Naive B cell (primary cell): ENCODE results near the gene GREM2. TPM values are rescaled to one million over a fixed set of nuclear protein-coding genes. Genes with fewer than 3 reads are reported as not detected.

Experiments
- ATAC-seq, 2 donors: fragments of 150-1000 bp; cut with Tn5 transposase; 2 replicates each; pipeline ENCODE4 v1.10.0; 2021; ENCODE audit warnings: low read depth in 2 of 2, mild to moderate bottlenecking in 2 of 2, moderate library complexity in 2 of 2
- DNase-seq: peaks from one replicate; pipeline ENCODE4 v3.0.0; 2022
- H3K27ac Mint-ChIP-seq, 6 donors: one replicate each; pipeline ENCODE4 v1.8.0; 2020 to 2022; ENCODE audit warnings: mild to moderate bottlenecking in 6 of 6, mixed read lengths in 6 of 6, moderate library complexity in 5 of 6, inconsistent platforms in 2 of 6
- H3K27me3 Mint-ChIP-seq, 3 donors: one replicate each; pipeline ENCODE4 v1.8.0; 2021 to 2022; ENCODE audit warnings: mixed read lengths in 3 of 3, mild to moderate bottlenecking in 1 of 3
- H3K36me3 Mint-ChIP-seq, 2 donors: one replicate each; pipeline ENCODE4 v1.8.0; 2020 to 2022; ENCODE audit warnings: mixed read lengths in 2 of 2, inconsistent platforms in 1 of 2, mild to moderate bottlenecking in 1 of 2
- H3K4me1 Mint-ChIP-seq, 3 donors: one replicate each; pipeline ENCODE4 v1.8.0; 2020 to 2022; ENCODE audit warnings: mixed read lengths in 3 of 3, inconsistent platforms in 1 of 3, mild to moderate bottlenecking in 1 of 3, moderate library complexity in 1 of 3
- H3K4me3 Mint-ChIP-seq, 8 donors: one replicate each; pipeline ENCODE4 v1.8.0; 2020 to 2022; ENCODE audit warnings: mild to moderate bottlenecking in 8 of 8, mixed read lengths in 8 of 8, moderate library complexity in 8 of 8, inconsistent platforms in 2 of 8
- H3K9me3 Mint-ChIP-seq, 7 donors: one replicate each; pipeline ENCODE4 v1.8.0; 2020 to 2022; ENCODE audit warnings: mixed read lengths in 7 of 7, mild to moderate bottlenecking in 5 of 7, inconsistent platforms in 2 of 7, moderate library complexity in 1 of 7
- polyA plus RNA-seq, 6 donors: library from polyadenylated mRNA; unstranded; fragments of 300-500 nt; fragmentation: Illumina TruSeq; gene quantifications; one replicate each; pipeline ENCODE4 v1.2.3, GENCODE V29; 2021; ENCODE audit warnings: low read depth in 6 of 6

Gene GREM2
- polyA plus RNA-seq, 6 donors from 2014 or later: not detected

- ATAC-seq (no peak), DNase-seq (no peak)
- H3K9me3 Mint-ChIP-seq: no peaks in the 10 kb centered on the region
- H3K27ac Mint-ChIP-seq: no peak overlapping the region
- H3K4me3 Mint-ChIP-seq: no peak overlapping the region
- peaks cover 0 to 3% (median 0%) of the 10 kb centered on the region in 3 donors for H3K4me1 Mint-ChIP-seq
- H3K36me3 Mint-ChIP-seq: no peaks in the 10 kb centered on the region
- no peaks in the 10 kb centered on the region for H3K27me3 Mint-ChIP-seq
These were observed 143.3 kb downstream of the GREM2 start for GRCh38 chr1:240468656-240469055.

DNA sequence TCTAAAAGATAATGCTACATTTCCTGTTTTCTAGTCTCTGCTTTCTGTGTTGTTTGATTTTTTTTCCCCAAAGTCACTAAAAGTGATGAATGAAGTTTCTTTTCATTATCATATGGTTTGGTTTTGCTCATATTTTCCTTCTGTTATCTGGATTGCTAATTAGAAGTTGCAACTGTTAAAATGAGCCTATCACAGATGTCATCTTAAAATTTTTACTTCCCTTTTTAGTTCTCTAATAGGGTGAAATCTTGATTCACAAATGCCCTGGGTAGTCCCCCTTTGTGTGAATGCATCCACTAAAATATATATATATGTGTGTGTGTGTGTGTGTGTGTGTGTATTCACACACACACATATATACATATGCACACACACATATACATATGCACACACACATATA lies 144.1 kb downstream of the GREM2 start:
- Mint-ChIP-seq H3K4me3 (no peak overlapping the region), H3K9me3 (no peaks in the 10 kb centered on the region), H3K4me1 (peaks cover 0 to 3% (median 0%) of the 10 kb centered on the region in 3 donors), H3K27me3 (no peaks in the 10 kb centered on the region), H3K27ac (no peak overlapping the region), H3K36me3 (no peaks in the 10 kb centered on the region)
- DNase-seq (no peak), ATAC-seq (no peak)

DNA sequence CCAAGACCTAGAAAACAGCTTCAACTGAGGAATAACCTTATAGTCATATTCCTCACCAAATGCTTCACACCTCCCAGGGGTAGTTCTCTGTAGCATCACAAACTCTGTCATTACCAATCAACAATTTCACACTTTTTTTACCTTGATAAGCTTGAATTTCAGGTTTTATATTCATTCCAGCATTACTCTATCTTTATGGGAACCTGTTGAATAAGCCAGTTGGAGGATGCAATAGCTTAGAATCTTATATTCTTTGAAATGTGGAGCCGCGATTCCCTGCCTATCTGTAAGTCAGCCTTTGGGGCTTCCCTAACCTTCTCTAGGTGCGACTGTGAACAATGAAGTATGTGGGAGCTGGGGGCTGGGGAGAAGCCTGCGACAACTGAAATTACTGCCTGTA lies 145.4 kb downstream of the GREM2 start:
- no peaks in the 10 kb centered on the region for H3K27me3 Mint-ChIP-seq
- no peak overlapping the region for H3K27ac Mint-ChIP-seq
- H3K9me3 Mint-ChIP-seq: no peaks in the 10 kb centered on the region
- DNase-seq (no peak), ATAC-seq (no peak)
- peaks cover 0 to 3% (median 0%) of the 10 kb centered on the region in 3 donors for H3K4me1 Mint-ChIP-seq
- no peaks in the 10 kb centered on the region for H3K36me3 Mint-ChIP-seq
- H3K4me3 Mint-ChIP-seq: no peak overlapping the region

DNA sequence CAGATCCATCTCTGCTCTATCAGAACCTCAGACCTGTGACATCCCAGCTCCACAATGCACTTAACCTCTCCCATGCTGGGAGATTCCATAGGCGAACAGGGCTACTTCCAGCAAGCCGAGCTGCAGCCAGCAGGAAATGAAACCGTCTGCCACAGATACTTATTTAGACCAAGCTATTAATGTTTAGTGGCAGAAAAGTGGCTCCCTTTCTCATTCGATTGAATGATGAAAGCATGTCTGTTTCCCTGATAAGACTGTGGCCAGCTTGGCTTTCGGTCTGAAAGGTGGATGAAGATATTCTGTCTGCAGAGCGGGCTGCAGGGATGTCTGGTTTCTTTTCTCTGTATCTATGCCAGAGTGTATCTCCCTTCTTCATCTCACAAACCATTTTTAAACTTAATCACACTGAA lies 146.4 kb downstream of the GREM2 start:
- Mint-ChIP-seq H3K4me3 (no peak overlapping the region), H3K4me1 (peaks cover 0 to 3% (median 0%) of the 10 kb centered on the region in 3 donors), H3K9me3 (peaks cover 0 to 2% (median 0%) of the 10 kb centered on the region in 7 donors), H3K36me3 (no peaks in the 10 kb centered on the region), H3K27me3 (no peaks in the 10 kb centered on the region), H3K27ac (no peak overlapping the region)
- no peak for ATAC-seq
- DNase-seq: no peak

GRCh38 chr1:240464099-240464498 lies 147.9 kb downstream of the GREM2 start:
- Mint-ChIP-seq H3K4me3 (no peak overlapping the region), H3K27me3 (no peaks in the 10 kb centered on the region), H3K4me1 (peaks cover 0 to 3% (median 0%) of the 10 kb centered on the region in 3 donors), H3K9me3 (peaks cover 0 to 2% (median 0%) of the 10 kb centered on the region in 7 donors), H3K36me3 (no peaks in the 10 kb centered on the region), H3K27ac (no peak overlapping the region)
- no peak for ATAC-seq
- DNase-seq: no peak

GRCh38 chr1:240462766-240463395 lies 149.1 kb downstream of the GREM2 start:
- Mint-ChIP-seq H3K4me3 (no peak overlapping the region), H3K9me3 (peaks cover 0 to 2% (median 0%) of the 10 kb centered on the region in 7 donors), H3K36me3 (no peaks in the 10 kb centered on the region), H3K27ac (no peak overlapping the region), H3K27me3 (no peaks in the 10 kb centered on the region), H3K4me1 (peaks cover 0 to 3% (median 0%) of the 10 kb centered on the region in 3 donors)
- DNase-seq: no peak
- no peak for ATAC-seq

- Mint-ChIP-seq H3K4me1 (peaks cover 0 to 3% (median 0%) of the 10 kb centered on the region in 3 donors), H3K4me3 (no peak overlapping the region)
These were observed 149.7 kb downstream of the GREM2 start for GRCh38 chr1:240462277-240462676.

GRCh38 chr1:240457203-240457602 lies 154.8 kb downstream of the GREM2 start:
- no peaks in the 10 kb centered on the region for H3K36me3 Mint-ChIP-seq
- DNase-seq: no peak
- H3K27ac Mint-ChIP-seq: no peak overlapping the region
- ATAC-seq: no peak
- no peaks in the 10 kb centered on the region for H3K4me1 Mint-ChIP-seq
- no peak overlapping the region for H3K4me3 Mint-ChIP-seq
- peaks cover 0 to 2% (median 0%) of the 10 kb centered on the region in 7 donors for H3K9me3 Mint-ChIP-seq
- no peaks in the 10 kb centered on the region for H3K27me3 Mint-ChIP-seq

More at GRCh38 chr1:240462277-240462676, 149.7 kb downstream of the GREM2 start:
- H3K9me3 Mint-ChIP-seq: peaks cover 0 to 2% (median 0%) of the 10 kb centered on the region in 7 donors
- no peak overlapping the region for H3K27ac Mint-ChIP-seq
- H3K27me3 Mint-ChIP-seq: no peaks in the 10 kb centered on the region
- H3K36me3 Mint-ChIP-seq: no peaks in the 10 kb centered on the region
- DNase-seq (no peak), ATAC-seq (no peak)

- Mint-ChIP-seq H3K9me3 (peaks cover 0 to 2% (median 0%) of the 10 kb centered on the region in 7 donors), H3K4me3 (no peak overlapping the region), H3K36me3 (no peaks in the 10 kb centered on the region), H3K4me1 (no peaks in the 10 kb centered on the region), H3K27ac (no peak overlapping the region), H3K27me3 (no peaks in the 10 kb centered on the region)
- ATAC-seq: no peak
- DNase-seq: no peak
These were observed 156.6 kb downstream of the GREM2 start for GRCh38 chr1:240455228-240455821.

DNA sequence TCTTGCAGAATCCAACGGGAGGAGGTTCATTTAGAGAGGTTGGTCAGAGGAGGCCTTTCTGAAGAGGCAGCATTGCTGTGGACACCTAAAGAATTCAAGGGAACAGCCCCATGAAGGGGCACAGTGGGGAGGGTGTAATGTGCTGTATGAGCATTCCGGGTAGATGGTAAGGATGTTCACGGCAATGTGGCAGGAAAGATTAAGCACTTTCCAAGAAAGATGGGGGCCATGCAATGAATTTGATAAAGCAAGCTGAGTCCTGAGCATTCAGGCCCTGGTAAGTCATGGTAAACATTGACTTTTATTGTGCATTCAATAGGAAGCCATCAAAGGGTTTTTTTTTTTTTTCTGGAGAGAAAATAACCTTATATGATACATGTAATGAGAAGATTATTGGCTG lies 166.6 kb downstream of the GREM2 start:
- H3K4me1 Mint-ChIP-seq: no peaks in the 10 kb centered on the region
- DNase-seq: no peak
- no peaks in the 10 kb centered on the region for H3K27me3 Mint-ChIP-seq
- H3K9me3 Mint-ChIP-seq: peaks cover 0 to 2% (median 0%) of the 10 kb centered on the region in 7 donors
- no peaks in the 10 kb centered on the region for H3K36me3 Mint-ChIP-seq
- ATAC-seq: no peak
- H3K27ac Mint-ChIP-seq: no peak overlapping the region
- no peak overlapping the region for H3K4me3 Mint-ChIP-seq

DNA sequence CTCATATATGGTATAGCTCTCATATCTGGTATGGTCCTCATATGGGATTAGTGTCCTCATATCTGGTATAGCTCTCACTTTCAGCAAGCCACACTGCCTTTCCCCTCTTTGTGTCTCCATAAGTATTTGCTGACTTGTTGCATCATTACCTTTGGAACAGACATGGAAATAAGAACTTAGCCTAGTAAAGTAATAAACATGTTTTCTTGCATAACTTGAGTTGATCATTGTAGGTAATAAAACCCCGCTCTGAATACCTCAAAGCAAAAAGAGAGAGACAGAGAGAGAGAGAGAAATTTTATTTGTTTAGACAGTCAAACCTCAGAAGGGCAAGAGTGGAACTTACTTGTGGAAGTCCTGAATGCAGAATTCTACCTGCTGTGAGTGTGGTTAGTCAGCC lies 170.3 kb downstream of the GREM2 start:
- no peak for ATAC-seq
- no peaks in the 10 kb centered on the region for H3K36me3 Mint-ChIP-seq
- no peaks in the 10 kb centered on the region for H3K27me3 Mint-ChIP-seq
- DNase-seq: no peak
- no peak overlapping the region for H3K4me3 Mint-ChIP-seq
- H3K4me1 Mint-ChIP-seq: no peaks in the 10 kb centered on the region
- H3K9me3 Mint-ChIP-seq: no peaks in the 10 kb centered on the region
- H3K27ac Mint-ChIP-seq: peak overlapping the region in 1 of 6 donors; percentile 34
